Caki2 (cell line): ENCODE results near the gene ESYT3. TPM values are rescaled to one million over a fixed set of nuclear protein-coding genes. Genes with fewer than 3 reads are reported as not detected.

Source experiments
- DNase-seq: peaks from one replicate; pipeline ENCODE4 v3.0.0-alpha.2; 2015; ENCODE audit warnings: low read depth
- in situ Hi-C: cut with HindIII; loops from 2 replicates; pipeline ENCODE4 v1.10.0; 2016; ENCODE audit warnings: low sequenced_read_pairs, low pct_unique_long_range_greater_than_20kb, mixed read lengths
- total RNA-seq: library from RNA; depleted of rRNA; stranded (reverse); fragments of >200 nt; shearing (Covaris generic); gene quantifications from 2 replicates; pipeline ENCODE4 v1.2.3, GENCODE V29; 2014; ENCODE audit warnings: low replicate concordance

The ESYT3 gene
- total RNA-seq, 1 experiment from 2014 or later: 0.07 TPM

- no peak for DNase-seq
- in situ Hi-C loops: no loop called here
Observed at GRCh38 chr3:138455801-138456716, 21.6 kb downstream of the ESYT3 start.

GRCh38 chr3:138456961-138457862 lies 22.8 kb downstream of the ESYT3 start:
- in situ Hi-C loops: no loop called here
- DNase-seq: no peak

- in situ Hi-C loops: no loop called here
- DNase-seq: no peak
Observed at GRCh38 chr3:138457863-138458735, 23.7 kb downstream of the ESYT3 start.

DNA sequence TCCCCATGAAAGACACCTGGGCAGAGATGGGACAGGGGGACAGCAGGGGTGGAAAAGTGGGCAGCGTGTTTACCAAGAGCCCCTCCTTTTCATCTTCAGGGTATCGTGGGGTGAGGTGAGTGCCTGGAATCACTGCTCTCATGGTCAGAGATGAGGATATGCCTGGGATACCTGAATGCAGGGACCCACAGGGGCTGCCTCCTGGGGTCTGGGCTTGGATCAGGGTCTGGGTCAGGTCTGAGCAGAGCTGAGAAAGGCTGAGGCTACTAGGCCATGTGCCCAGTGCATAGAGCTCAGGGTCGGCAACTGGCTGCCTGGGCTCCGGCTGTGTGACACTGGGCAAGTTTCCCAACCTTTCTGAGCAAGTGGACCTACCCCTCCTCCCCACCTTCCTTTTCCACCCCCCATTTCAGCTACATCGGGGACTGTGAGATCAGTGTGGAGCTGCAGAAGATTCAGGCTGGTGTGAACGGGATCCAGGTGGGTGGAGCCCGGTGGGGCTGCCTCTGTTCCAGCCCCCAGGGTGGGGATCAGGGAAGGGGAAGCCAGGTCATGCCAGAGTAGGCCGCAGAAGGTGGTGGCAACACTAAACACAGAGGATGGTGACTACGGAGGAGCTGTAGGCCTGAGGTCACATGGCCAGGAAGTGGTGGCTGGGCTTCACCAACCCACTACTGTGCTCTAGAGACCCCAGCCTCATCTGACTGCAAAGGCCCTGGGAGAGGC lies 24.5 kb downstream of the ESYT3 start:
- no peak for DNase-seq
- in situ Hi-C loops: no loop called here

GRCh38 chr3:138459619-138460535 lies 25.5 kb downstream of the ESYT3 start:
- in situ Hi-C loops: no loop called here
- DNase-seq: no peak

DNA sequence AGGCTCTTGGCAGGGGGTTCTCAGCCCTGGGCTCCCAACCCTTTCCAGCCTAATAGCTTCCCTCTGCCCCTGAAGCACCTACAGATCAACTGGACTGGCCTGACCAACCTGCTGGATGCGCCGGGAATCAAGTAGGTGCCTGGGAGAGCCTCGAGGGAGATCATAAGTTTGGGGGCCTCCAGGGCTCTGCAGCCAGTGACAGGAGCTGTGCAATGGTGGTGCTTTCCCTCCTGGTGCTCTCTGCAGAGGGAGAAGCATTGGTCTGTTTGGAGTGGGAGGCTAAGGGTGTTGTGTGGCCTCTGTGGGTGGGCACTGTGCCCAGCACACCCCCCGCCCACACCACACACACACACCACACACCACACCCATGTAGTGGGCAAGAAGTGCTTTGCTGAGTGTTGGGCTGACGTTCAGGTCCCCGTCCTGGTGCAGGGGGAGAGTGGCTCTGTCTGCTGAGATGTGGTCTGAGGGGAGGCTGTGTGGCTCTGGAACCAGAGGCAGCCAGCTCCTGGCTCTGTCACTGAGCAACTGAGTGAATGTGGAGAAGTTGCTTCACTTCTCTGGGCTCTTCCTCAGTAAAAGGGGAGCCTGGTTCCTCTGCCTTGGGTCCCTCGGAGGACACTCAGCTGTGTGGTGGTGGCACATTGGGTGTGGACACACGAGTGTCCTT lies 26.3 kb downstream of the ESYT3 start:
- no peak for DNase-seq
- in situ Hi-C loops: no loop called here

DNA sequence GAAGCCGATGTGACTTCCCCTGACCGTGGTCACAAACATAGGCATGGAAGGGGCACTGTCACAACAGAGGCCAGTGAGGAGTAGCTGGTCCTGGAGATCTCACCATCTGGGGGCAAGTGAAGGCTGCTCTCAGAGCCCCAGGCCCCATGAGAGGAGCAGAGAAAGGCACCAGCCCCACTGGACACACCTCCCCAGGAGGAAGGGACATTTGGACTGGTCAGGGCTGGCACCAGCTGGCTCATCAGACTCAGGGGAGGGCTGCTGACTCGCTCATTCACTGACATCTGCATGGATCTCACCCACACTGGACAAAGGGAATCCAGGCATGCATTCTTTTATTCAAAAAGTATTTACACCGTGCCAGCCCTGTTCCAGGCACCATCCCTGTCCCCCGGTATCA lies 26.8 kb downstream of the ESYT3 start:
- DNase-seq: no peak
- in situ Hi-C loops: no loop called here

GRCh38 chr3:138461896-138462295 lies 27.5 kb downstream of the ESYT3 start:
- no peak for DNase-seq
- in situ Hi-C loops: no loop called here

GRCh38 chr3:138463724-138464490 lies 29.5 kb downstream of the ESYT3 start:
- no peak for DNase-seq
- in situ Hi-C loops: no loop called here

GRCh38 chr3:138464491-138464860 lies 30.1 kb downstream of the ESYT3 start:
- in situ Hi-C loops: no loop called here
- DNase-seq: no peak

GRCh38 chr3:138465451-138465850 lies 31.0 kb downstream of the ESYT3 start:
- no peak for DNase-seq
- in situ Hi-C loops: no loop called here

GRCh38 chr3:138465925-138466324 lies 31.5 kb downstream of the ESYT3 start:
- DNase-seq: no peak
- in situ Hi-C loops: no loop called here

DNA sequence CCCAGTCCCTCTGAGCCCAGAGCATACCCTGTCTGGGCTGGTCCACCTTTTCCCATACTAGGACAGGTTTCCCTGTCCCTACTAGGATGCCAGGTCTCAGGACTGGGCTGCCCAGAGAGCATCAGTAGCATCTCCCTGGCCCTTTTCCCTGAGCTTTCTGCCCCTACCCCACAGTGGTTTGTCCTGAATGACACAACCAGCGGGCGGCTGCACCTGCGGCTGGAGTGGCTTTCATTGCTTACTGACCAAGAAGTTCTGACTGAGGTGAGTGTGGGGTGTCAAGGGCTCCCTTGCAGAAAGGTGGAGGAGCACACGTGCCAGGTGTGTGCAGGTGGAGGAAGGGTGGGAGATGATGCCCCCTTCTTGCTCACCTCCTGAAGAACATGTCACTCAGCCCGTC lies 33.5 kb downstream of the ESYT3 start:
- in situ Hi-C loops: no loop called here
- DNase-seq: no peak

- no peak for DNase-seq
- in situ Hi-C loops: no loop called here
Observed at GRCh38 chr3:138468451-138468850, 34.0 kb downstream of the ESYT3 start.

DNA sequence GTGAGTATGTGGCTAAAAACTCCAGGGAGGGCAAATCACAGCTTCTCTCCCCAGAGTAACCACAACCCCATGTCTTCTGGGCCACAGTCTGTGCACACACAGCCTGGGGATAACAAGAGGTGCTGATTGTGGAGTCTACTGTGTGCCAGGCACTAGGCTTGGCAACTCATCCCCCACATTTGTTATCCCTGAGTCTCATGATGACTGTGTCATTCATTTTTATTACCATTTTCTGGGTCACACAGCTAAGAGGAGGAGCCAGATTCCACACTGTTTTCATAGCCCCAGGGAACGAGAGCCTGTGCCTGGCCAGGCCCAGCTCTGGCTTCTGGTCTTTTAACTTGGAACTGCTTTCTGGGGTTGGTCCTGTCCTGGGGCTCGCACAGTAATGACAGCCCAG lies 34.5 kb downstream of the ESYT3 start:
- in situ Hi-C loops: no loop called here
- DNase-seq: peak; percentile 30

DNA sequence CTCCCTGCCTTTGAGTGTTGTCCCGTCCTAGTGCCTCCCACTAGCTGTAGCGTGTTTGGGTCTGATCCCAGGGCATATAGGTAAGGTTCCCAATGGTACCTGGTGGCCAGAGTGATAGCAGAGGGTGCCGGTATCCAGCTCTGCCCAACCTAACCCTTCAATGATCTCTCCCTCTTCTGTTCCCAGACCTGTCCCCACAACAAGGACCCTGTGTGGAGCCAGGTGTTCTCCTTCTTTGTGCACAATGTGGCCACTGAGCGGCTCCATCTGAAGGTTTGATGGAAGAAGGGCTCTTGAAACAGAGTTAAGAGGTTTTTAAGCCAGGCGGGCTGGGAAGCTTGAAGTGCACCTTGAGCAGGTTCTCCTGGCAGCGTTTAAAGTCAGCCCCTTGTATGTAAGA lies 35.5 kb downstream of the ESYT3 start:
- in situ Hi-C loops: no loop called here
- no peak for DNase-seq
